PFSK-1 (cell line): Measurements from ENCODE around the gene PALM2AKAP2.

ENCODE experiments used
- FOXP2 ChIP-seq: optimal IDR thresholded peaks from 2 replicates; pipeline ENCODE3; 2011; ENCODE audit warnings: borderline replicate concordance, control low read depth, inconsistent platforms; ENCODE audit not compliant: insufficient read depth; ENCODE audit errors: extremely low read length, extremely low read depth
- POLR2AphosphoS5 ChIP-seq: IDR thresholded peaks from 2 replicates; pipeline ENCODE4 v1.6.1; 2012; ENCODE audit warnings: low read depth, mild to moderate bottlenecking, control low read depth, low read length, moderate library complexity
- SIN3A ChIP-seq: IDR thresholded peaks from 2 replicates; pipeline ENCODE4 v1.6.1; 2012; ENCODE audit warnings: mild to moderate bottlenecking, low read length, moderate library complexity, borderline replicate concordance; ENCODE audit not compliant: insufficient read depth
- TAF1 ChIP-seq: IDR thresholded peaks from 2 replicates; pipeline ENCODE4 v1.6.1; 2012; ENCODE audit warnings: low read length, control low read depth, borderline replicate concordance; ENCODE audit not compliant: insufficient read depth
- TF ChIP-seq, protein P1 (sequence below), 2 experiments: IDR thresholded peaks; 2 replicates each; pipeline versions ENCODE4 v1.6.1 to v1.8.0; 2011 to 2012; ENCODE audit warnings: low read depth in 2 of 2, low read length in 2 of 2, control low read depth in 1 of 2, inconsistent platforms in 1 of 2, mild to moderate bottlenecking in 1 of 2, moderate library complexity in 1 of 2; ENCODE audit not compliant: insufficient read depth in 1 of 2

The PALM2AKAP2 gene

DNA sequence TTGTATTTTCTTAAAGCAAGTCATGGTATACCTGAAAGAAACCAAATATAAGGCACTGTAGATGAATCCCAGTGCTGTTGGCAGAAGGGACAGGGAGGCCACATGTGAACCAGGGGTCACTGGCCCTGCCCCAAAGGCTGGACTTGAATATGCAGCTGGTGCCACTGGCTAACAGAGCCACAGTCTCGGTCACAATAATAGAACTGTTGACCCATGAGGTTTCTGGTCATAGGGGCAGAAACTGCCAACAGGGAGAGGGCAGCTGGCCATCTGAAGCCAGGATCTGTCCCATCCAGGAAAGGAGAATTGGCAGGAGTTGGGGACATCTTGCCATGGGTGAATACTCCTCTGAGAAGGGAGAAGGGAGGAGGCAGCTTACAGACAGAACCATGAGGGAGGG is 31.9 kb downstream of the PALM2AKAP2 start:
- no peak for TF ChIP-seq SIN3A
- TF ChIP-seq POLR2AphosphoS5: no peak
- TF ChIP-seq, protein P1, sequence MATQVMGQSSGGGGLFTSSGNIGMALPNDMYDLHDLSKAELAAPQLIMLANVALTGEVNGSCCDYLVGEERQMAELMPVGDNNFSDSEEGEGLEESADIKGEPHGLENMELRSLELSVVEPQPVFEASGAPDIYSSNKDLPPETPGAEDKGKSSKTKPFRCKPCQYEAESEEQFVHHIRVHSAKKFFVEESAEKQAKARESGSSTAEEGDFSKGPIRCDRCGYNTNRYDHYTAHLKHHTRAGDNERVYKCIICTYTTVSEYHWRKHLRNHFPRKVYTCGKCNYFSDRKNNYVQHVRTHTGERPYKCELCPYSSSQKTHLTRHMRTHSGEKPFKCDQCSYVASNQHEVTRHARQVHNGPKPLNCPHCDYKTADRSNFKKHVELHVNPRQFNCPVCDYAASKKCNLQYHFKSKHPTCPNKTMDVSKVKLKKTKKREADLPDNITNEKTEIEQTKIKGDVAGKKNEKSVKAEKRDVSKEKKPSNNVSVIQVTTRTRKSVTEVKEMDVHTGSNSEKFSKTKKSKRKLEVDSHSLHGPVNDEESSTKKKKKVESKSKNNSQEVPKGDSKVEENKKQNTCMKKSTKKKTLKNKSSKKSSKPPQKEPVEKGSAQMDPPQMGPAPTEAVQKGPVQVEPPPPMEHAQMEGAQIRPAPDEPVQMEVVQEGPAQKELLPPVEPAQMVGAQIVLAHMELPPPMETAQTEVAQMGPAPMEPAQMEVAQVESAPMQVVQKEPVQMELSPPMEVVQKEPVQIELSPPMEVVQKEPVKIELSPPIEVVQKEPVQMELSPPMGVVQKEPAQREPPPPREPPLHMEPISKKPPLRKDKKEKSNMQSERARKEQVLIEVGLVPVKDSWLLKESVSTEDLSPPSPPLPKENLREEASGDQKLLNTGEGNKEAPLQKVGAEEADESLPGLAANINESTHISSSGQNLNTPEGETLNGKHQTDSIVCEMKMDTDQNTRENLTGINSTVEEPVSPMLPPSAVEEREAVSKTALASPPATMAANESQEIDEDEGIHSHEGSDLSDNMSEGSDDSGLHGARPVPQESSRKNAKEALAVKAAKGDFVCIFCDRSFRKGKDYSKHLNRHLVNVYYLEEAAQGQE (IDR thresholded peaks at IDR 0.05; ENCODE audit: insufficient read depth in 1 of 2, low read depth in 2 of 2, low read length in 2 of 2): no peak
- TF ChIP-seq FOXP2: no peak

DNA sequence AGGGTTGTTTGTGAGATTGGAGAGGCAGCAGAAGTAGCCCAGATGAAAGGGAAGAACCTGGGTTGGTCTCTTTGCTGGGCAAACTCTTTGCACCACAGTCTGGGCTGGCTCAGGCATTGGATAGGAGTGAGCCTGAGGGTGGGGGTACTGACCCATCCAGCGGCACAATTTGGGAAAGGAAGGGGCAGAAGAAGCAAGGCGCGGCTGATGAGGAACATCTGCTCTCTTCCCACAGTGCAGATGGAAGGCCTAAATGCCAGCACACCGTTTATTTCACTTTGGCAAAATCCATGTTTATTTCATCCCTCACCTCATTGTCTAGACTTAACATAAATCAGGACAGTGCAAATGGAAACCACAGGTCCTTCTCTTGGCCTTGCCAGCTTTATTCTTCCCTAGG is 32.3 kb downstream of the PALM2AKAP2 start:
- no peak for TF ChIP-seq POLR2AphosphoS5
- no peak for TF ChIP-seq FOXP2
- no peak for TF ChIP-seq SIN3A
- TF ChIP-seq, protein P1 (IDR thresholded peaks at IDR 0.05; ENCODE audit: insufficient read depth in 1 of 2, low read depth in 2 of 2, low read length in 2 of 2): no peak
- no peak for TF ChIP-seq TAF1

DNA sequence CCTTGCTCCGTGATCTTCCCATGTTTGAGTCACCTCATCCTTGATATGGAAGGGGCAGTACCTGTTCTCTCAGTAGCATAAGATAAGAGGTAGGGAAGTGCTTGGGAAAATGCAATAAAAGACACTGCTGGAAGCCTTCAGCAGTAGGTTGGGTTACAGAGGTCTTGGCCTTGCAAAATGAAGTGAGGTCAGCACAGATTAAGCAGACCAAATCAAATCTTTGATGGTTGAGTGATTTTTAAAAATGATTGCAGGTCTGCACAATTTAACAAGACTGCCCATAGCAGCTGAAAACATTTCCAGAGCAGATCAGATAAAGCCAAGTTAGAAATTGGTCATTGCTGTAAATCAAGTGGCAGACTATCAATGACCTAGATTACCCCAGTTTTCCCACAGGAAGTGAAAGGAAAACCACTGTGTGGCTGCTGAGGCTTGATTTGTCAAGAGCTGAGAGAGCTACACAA is 32.9 kb downstream of the PALM2AKAP2 start:
- TF ChIP-seq POLR2AphosphoS5: no peak
- TF ChIP-seq, protein P1 (IDR thresholded peaks at IDR 0.05; ENCODE audit: insufficient read depth in 1 of 2, low read depth in 2 of 2, low read length in 2 of 2): no peak
- no peak for TF ChIP-seq SIN3A
- no peak for TF ChIP-seq FOXP2
- no peak for TF ChIP-seq TAF1

DNA sequence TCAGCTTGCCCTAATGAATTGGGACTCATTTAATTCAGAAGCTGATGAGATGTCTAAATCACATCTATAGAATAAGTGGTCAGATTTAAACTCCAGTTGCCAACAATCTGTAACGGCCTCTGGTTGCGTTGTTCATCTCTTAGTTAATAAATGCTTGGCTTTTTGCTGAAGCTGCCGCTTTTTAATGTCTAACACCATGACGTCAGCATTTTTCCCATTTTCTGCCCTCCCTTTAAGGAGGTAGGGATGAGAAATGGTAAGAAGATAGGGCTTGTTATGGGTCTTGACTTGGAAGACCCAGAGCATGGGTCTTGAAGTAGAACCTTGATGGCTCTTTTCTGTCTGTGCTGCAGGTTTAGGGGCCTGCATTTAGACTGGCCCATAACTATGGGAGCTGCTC is 33.3 kb downstream of the PALM2AKAP2 start:
- TF ChIP-seq SIN3A: no peak

DNA sequence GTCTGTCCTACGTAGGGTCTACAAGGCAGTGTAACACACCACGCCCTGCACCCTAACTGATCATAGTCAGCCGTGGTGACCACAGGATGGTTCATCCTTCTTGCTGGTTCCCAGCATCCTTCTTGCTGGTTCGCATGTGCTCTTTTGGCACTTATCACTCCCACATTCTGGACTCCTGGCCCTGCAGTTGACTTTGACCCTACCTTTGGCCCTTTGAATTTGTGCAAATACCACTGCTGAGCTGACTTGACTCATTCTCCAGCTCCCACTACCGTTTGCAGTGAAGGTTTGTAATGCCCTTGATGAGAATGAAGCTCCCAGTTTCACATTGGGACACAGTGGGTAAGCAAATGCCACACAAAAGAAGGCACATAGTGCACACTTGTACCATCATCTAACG is 33.8 kb downstream of the PALM2AKAP2 start:
- TF ChIP-seq TAF1 (no peak), POLR2AphosphoS5 (no peak), SIN3A (no peak), FOXP2 (no peak)
- TF ChIP-seq, protein P1 (IDR thresholded peaks at IDR 0.05; ENCODE audit: insufficient read depth in 1 of 2, low read depth in 2 of 2, low read length in 2 of 2): no peak
